SU-DHL-6 (cell line): ENCODE measurements around the gene DIS3L2.

Source experiments
- H2AFZ ChIP-seq: fragments of 200-600 bp; sonication (generic); 2 replicates; pipeline ENCODE4 v1.6.1; 2014; ENCODE audit warnings: low read depth, mild to moderate bottlenecking, moderate library complexity, mixed read lengths, antibody characterized with exemption, low read length; ENCODE audit not compliant: severe bottlenecking
- H3F3A ChIP-seq: fragments of 200-600 bp; shearing (Covaris generic); 2 replicates; pipeline ENCODE4 v1.6.0; 2016; ENCODE audit warnings: antibody characterized with exemption, mild to moderate bottlenecking; ENCODE audit not compliant: insufficient read depth
- H3K27ac ChIP-seq: fragments of 200-600 bp; sonication (generic); 2 replicates; pipeline ENCODE4 v1.5.1; 2016; ENCODE audit warnings: low read depth, mild to moderate bottlenecking, low read length, moderate library complexity, mixed read lengths
- H3K27me3 ChIP-seq: fragments of 200-600 bp; sonication (generic), shearing (Covaris generic); 2 replicates; pipeline ENCODE4 v1.6.0; 2014; ENCODE audit warnings: mild to moderate bottlenecking, low read length
- H3K36me3 ChIP-seq: fragments of 200-600 bp; sonication (generic); 2 replicates; pipeline ENCODE4 v1.6.1; 2014; ENCODE audit warnings: mild to moderate bottlenecking, low read length, mixed read lengths
- H3K4me2 ChIP-seq: fragments of 300-600, 200-600 bp; shearing (Covaris generic), sonication (generic); 2 replicates; pipeline ENCODE4 v1.6.0; 2014; ENCODE audit warnings: low read length, low read depth, mild to moderate bottlenecking; ENCODE audit not compliant: poor library complexity, severe bottlenecking
- H3K4me3 ChIP-seq: fragments of 200-600 bp; sonication (generic); 2 replicates; pipeline ENCODE4 v1.5.1; 2014; ENCODE audit warnings: antibody characterized with exemption, low read length, mild to moderate bottlenecking, mixed read lengths; ENCODE audit not compliant: insufficient read depth, poor library complexity, severe bottlenecking
- H3K79me2 ChIP-seq: fragments of 200-600 bp; sonication (generic); 2 replicates; pipeline ENCODE4 v1.6.1; 2014; ENCODE audit warnings: mild to moderate bottlenecking, low read length, moderate library complexity; ENCODE audit not compliant: insufficient read depth
- H3K9ac ChIP-seq: fragments of 200-600 bp; sonication (generic); 2 replicates; pipeline ENCODE4 v1.7.0; 2014; ENCODE audit warnings: mild to moderate bottlenecking, low read length
- H3K9me2 ChIP-seq: fragments of 200-600 bp; sonication (generic); replicated peaks from 2 replicates; pipeline ENCODE4 v1.6.1; 2014; ENCODE audit warnings: low read length; ENCODE audit not compliant: insufficient read depth
- H3K9me3 ChIP-seq: fragments of 200-600 bp; sonication (generic); 2 replicates; pipeline ENCODE4 v1.6.1; 2014; ENCODE audit warnings: low read length, mixed read lengths; ENCODE audit not compliant: insufficient read depth
- H4K20me1 ChIP-seq: fragments of 200-600 bp; sonication (generic); 2 replicates; pipeline ENCODE4 v1.6.1; 2014; ENCODE audit warnings: low read depth, mild to moderate bottlenecking, antibody characterized with exemption, low read length, moderate library complexity, mixed read lengths
- EZH2phosphoT487 ChIP-seq: fragments of 200-600 bp; sonication (generic), shearing (Covaris generic); conservative IDR thresholded peaks from 2 replicates; pipeline ENCODE4 v1.6.1; 2018; ENCODE audit warnings: mild to moderate bottlenecking, antibody characterized with exemption, low read length, moderate library complexity, mixed read lengths
- TF ChIP-seq, protein P1 (sequence below): fragments of 200-600 bp; sonication (generic); IDR thresholded peaks from one replicate; pipeline ENCODE4 v1.5.1; 2017; ENCODE audit warnings: antibody characterized with exemption, mild to moderate bottlenecking, low read length, moderate library complexity; ENCODE audit not compliant: insufficient read depth, poor library complexity, severe bottlenecking

The DIS3L2 gene

DNA sequence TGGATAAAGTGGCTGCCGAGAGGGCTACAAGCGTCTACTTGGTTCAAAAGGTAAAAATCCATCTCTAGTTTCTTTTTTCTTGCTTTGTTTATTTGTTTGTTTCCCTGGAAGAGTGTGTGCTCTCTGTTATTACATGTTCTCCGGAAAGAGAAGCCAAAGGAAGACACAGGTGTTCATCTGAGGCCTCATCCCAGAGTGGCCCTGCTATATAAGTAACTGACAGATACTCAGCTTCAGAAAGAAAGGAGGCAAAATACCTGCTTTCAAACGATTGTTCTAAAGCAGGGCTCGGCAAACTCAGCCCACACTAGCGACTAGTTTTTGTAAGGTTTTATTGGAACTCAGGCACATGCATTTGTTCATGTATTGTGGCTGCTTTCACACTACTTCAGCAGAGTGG lies 277.1 kb downstream of the DIS3L2 start:
- H2AFZ ChIP-seq, result no peak overlapping the region
- H4K20me1 ChIP-seq, result no peaks in the 10 kb centered on the region
- H3K9me3 ChIP-seq, result no peaks in the 10 kb centered on the region
- no peak overlapping the region for H3K4me2 ChIP-seq
- no peaks in the 10 kb centered on the region for H3F3A ChIP-seq
- no peaks in the 10 kb centered on the region for H3K79me2 ChIP-seq
- no peaks in the 10 kb centered on the region for H3K9me2 ChIP-seq
- TF ChIP-seq EZH2phosphoT487, result no peak
- TF ChIP-seq, protein P1, sequence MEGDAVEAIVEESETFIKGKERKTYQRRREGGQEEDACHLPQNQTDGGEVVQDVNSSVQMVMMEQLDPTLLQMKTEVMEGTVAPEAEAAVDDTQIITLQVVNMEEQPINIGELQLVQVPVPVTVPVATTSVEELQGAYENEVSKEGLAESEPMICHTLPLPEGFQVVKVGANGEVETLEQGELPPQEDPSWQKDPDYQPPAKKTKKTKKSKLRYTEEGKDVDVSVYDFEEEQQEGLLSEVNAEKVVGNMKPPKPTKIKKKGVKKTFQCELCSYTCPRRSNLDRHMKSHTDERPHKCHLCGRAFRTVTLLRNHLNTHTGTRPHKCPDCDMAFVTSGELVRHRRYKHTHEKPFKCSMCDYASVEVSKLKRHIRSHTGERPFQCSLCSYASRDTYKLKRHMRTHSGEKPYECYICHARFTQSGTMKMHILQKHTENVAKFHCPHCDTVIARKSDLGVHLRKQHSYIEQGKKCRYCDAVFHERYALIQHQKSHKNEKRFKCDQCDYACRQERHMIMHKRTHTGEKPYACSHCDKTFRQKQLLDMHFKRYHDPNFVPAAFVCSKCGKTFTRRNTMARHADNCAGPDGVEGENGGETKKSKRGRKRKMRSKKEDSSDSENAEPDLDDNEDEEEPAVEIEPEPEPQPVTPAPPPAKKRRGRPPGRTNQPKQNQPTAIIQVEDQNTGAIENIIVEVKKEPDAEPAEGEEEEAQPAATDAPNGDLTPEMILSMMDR, result no peak
- no peaks in the 10 kb centered on the region for H3K36me3 ChIP-seq
- no peak overlapping the region for H3K27ac ChIP-seq
- no peak overlapping the region for H3K9ac ChIP-seq
- no peaks in the 10 kb centered on the region for H3K27me3 ChIP-seq
- no peak overlapping the region for H3K4me3 ChIP-seq

DNA sequence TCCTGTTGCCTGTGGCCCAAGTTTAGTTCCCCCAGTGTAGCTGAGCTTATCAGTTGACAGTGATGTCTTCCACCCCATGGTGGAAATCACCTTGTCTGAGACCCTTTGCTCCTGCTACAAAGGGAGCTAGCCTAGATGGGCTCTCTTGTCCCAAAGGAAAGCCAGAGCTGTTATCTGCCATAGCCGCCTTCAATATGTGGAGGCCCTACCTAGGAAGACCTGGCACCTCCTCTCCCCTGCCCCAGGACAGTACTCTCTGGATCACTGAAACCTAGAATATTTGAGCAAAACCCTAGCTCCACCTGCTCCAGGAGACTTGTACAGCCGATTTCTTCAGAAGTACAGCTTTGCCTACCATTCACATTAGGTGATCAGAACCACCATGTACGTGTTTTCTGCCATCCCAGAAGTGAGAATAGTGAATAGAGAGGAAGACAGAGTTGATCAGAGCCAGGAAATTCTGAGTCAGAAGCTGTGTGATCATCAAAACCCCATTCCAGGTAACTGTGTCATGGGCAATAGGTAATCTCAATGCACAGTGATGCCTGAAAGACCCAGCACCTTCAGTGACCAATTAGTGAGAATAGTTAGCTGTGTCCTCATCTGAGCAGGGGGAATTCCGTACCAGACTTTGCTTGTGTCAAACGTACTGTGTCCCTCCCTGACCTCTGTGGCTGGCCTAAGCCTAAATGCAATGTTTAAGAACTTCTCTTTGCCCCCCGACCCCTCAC lies 278.6 kb downstream of the DIS3L2 start:
- Histone ChIP-seq H3F3A (no peaks in the 10 kb centered on the region), H2AFZ (no peak overlapping the region), H3K9ac (no peak overlapping the region), H3K27ac (no peak overlapping the region), H3K4me3 (no peak overlapping the region), H4K20me1 (no peaks in the 10 kb centered on the region), H3K27me3 (no peaks in the 10 kb centered on the region), H3K9me2 (no peaks in the 10 kb centered on the region), H3K36me3 (no peaks in the 10 kb centered on the region), H3K4me2 (no peak overlapping the region), H3K9me3 (no peaks in the 10 kb centered on the region), H3K79me2 (no peaks in the 10 kb centered on the region)
- TF ChIP-seq, protein P1, result no peak
- TF ChIP-seq EZH2phosphoT487, result no peak

DNA sequence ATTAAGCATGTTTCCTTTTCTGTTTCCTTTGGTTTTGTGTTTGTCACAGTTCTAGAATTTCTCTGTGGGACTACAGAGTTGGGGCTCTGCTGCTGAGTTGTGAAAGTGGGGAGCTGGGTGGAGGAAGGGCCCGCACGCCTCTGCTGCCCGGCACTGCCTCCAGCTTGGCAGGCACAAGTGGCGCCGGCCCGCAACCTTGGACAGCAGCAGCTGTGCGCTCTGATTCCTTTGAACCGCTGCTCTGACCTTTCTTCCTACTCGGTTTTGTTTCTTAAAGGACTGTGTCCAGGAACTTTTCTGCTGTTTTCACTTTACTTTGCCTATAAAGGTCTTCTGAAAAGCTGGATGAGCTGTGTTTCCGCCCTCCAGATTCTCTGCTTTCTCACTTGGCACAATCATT lies 279.4 kb downstream of the DIS3L2 start:
- H3K27me3 ChIP-seq, result no peaks in the 10 kb centered on the region
- no peaks in the 10 kb centered on the region for H3K9me2 ChIP-seq
- H3K36me3 ChIP-seq, result no peaks in the 10 kb centered on the region
- no peaks in the 10 kb centered on the region for H3K79me2 ChIP-seq
- no peak overlapping the region for H3K4me2 ChIP-seq
- no peaks in the 10 kb centered on the region for H3F3A ChIP-seq
- H3K27ac ChIP-seq, result no peak overlapping the region
- no peak for TF ChIP-seq EZH2phosphoT487
- TF ChIP-seq, protein P1, result no peak
- H2AFZ ChIP-seq, result no peak overlapping the region
- H3K9me3 ChIP-seq, result no peaks in the 10 kb centered on the region
- H3K4me3 ChIP-seq, result no peak overlapping the region
- H4K20me1 ChIP-seq, result no peaks in the 10 kb centered on the region
- H3K9ac ChIP-seq, result no peak overlapping the region
